Cerebellar nuclear complex (tissue), 1 donor: ENCODE data around the gene ANXA9.

Experiments
- DNase-seq, 2 experiments: peaks; one replicate each; lab custom pipeline; 2025; lab: John Stamatoyannopoulos, UW

Gene ANXA9, protein sequence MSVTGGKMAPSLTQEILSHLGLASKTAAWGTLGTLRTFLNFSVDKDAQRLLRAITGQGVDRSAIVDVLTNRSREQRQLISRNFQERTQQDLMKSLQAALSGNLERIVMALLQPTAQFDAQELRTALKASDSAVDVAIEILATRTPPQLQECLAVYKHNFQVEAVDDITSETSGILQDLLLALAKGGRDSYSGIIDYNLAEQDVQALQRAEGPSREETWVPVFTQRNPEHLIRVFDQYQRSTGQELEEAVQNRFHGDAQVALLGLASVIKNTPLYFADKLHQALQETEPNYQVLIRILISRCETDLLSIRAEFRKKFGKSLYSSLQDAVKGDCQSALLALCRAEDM

GRCh38 chr1:150981805-150982712 lies at the start of gene ANXA9:
Gene ANXA9 (plus strand): TSS chr1:150982292. CDS start chr1:150983106, 814 bp downstream.
- no peak for DNase-seq

GRCh38 chr1:150944856-150945255 lies 37.2 kb upstream of the ANXA9 start:
- no peak for DNase-seq

- no peak for DNase-seq
These were observed 27.4 kb upstream of the ANXA9 start for GRCh38 chr1:150954708-150955107.

GRCh38 chr1:150955280-150955679 lies 26.8 kb upstream of the ANXA9 start:
- DNase-seq, result no peak

- DNase-seq, result no peak
These were observed 24.4 kb upstream of the ANXA9 start for GRCh38 chr1:150957666-150958065.

- no peak for DNase-seq
These were observed 21.4 kb upstream of the ANXA9 start for GRCh38 chr1:150960646-150961045.

DNA sequence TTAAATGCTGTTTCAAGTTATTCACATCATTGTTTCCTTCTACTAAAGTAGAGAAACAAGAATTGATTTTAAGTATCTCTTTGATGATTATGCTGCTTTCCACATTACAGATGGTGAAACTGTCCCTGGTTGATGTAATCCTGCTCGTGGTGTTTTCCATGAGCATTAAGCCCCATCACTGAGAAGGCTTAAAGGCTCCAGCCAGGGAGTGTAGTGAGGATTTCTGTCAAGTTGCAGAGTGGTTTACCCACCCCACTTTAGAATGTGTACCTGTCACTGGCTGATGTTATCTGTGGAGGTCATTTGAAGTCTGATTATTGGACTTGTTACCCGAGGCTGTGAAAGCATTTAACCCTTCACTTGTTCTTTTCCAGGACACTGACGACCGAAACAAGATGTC lies 20.3 kb upstream of the ANXA9 start:
- no peak for DNase-seq

DNA sequence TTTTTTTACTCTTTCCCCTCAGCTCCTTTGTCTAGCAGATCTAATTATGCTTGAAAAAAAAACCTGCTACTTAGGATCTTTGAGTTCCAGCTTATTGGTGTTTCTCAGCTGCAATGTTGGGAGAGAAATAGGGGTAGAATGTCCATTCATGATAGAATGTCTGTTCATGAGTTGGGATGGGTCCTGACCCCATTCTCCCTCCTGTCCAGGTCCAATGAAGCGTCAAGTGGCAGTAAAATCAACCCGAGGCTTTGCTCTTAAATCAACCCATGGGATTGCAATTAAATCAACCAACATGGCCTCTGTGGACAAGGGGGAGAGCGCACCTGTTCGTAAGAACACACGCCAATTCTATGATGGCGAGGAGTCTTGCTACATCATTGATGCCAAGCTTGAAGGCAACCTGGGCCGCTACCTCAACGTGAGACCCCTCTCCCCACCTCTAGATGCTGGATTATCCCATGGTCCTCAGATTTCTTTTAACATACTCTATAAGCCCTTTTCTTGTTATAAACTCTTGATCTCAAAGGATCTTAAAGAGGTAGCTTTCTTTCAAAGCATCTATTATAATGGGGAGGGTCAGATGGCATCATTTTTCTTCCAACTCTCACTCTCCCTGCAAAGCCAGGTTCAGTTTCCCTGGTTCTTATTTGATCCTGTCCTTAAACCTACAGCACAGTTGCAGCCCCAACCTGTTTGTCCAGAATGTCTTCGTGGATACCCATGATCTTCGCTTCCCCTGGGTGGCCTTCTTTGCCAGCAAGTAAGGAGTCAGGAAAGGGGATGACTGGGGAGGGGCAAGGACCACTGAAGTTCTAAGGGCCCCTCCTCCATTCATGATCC lies 18.6 kb upstream of the ANXA9 start:
- no peak for DNase-seq

DNA sequence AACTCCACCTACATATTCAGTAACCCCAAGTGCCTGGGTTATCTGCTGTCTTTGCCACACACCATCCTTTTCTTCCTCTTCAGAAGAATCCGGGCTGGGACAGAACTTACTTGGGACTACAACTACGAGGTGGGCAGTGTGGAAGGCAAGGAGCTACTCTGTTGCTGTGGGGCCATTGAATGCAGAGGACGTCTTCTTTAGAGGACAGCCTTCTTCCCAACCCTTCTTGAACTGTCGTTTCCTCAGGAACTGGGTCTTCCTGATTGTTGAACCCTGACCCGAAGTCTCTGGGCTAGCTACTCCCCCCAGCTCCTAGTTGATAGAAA lies 18.0 kb upstream of the ANXA9 start:
- DNase-seq, result no peak

DNA sequence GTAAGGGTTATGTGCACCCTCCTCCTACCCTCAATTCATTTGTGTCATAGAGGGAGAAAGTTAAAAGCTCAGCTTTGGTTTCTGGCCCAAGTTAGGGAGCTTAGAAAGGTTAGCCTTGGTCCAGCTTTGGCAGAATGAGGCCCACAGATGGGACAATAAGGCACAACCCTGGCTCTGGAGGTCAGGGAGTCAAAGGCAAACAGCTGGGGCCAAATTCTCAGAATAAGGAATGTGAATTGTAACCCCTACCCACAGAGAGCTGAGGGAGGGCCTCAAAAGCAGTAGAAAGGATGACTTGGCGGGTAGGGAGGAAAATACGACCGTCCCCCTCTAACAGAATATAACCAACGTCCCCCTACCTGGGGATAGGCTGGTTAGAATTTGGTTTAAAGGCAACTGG lies 16.5 kb upstream of the ANXA9 start:
- DNase-seq, result no peak

DNA sequence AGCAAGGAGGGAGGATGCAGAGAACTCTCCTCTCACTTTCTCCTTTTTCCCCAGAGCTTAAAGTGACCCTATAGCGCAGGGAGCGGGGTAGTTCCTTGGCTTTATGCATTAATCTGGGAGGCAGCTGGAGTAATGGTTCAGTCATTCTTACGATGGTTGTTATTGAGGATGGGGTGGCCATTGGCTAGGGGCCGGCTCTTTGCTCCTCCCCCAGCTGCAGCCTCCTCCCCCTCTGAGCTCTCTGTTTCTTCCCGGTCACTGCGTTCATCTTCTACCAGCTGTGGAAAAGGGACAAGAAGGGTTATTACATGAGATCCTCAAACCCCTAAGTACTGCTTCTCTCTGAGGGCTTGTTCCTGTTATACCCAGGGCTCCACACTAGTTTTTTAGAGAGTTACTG lies 16.1 kb upstream of the ANXA9 start:
- DNase-seq, result no peak

DNA sequence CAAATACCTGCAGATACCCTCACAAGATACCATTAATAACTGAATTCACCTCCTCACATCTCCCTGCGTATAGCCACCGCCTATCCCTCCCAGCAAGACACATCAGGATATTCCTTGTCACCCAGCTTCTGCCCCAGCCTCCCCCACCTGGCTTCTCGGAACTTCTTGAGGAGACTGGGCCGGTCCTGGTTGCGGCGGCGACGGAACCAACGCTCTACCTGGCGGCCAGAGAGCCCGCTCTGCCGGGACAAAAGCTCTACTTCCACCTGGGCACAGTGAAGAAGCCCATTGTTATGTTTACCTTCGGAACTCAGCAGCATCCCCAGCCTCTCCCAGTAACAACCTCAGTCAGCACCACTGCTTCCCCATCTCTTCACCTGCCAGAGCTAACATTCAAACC lies 14.2 kb upstream of the ANXA9 start:
- DNase-seq, result no peak

DNA sequence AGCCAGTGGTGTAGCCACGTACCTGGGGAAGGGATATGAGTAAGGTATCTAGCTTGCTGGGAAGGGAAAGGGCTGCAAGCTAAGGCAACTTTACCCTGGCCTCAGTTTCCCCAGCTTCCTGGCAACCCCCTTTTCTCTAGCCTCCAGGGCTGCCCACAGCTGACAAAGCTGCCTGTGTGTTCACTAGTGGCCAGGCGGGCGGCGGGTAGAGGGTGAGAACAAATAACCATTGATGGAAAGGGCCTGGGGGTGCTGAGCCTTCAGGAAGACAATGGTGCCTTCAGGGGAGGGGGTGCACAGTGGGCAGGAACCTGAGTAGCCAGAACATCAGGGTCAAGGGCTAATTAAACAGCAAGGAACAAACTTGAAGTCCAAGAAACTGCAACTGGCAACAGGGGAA lies 13.6 kb upstream of the ANXA9 start:
- no peak for DNase-seq

GRCh38 chr1:150969626-150970025 lies 12.5 kb upstream of the ANXA9 start:
- DNase-seq, result no peak

GRCh38 chr1:150970808-150971582 lies 11.1 kb upstream of the ANXA9 start:
- DNase-seq, result no peak

DNA sequence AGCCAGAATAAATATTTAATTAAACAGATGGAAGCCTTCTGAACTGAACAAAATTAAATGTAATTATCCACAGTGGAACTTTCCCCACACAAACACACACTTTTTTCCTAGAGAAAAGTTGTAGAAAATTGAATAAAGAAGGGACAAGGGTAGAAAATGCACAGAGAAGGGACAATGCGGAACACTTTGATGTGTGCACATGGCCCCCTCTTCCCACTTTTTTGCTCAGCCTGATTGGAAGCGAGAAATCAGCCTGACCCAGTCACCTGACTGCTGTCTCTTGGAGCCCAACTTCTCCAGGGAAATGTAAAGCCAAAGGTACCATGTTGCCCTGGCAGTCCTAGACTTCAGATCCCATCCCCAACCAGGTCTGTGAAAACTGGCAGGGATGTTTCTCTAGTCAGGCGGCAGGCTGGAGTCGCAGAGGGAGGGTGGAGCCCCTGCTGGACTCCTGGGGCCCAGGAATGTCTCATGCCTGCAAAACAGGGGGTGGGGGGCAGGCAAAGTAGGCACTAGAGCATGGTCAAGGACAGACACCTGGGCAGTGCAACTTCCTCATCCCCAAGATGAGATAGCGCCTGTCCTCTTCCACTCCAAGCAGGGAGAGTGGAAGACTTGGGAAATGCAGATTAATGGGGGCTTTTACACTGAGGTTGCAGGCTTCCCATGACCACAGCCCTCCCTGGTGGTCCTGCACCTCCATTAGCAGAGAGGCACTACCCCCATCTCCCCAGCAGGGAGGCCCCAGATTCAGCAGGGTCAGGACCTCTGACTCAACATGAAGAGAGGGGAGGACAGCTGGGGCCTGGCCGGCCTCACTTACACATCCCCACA lies 10.3 kb upstream of the ANXA9 start:
- DNase-seq, result no peak

GRCh38 chr1:150972417-150972940 lies 9.6 kb upstream of the ANXA9 start:
- no peak for DNase-seq

- no peak for DNase-seq
These were observed 8.7 kb upstream of the ANXA9 start for GRCh38 chr1:150973258-150973835.

- DNase-seq, result no peak
These were observed 8.1 kb upstream of the ANXA9 start for GRCh38 chr1:150973836-150974579.
